GM06990 (cell line): ENCODE measurements around the gene FBXW4.

Experiments
- DNase-seq: peaks from one replicate; pipeline ENCODE4 v3.0.0-alpha.2; 2011; ENCODE audit not compliant: insufficient read length; ENCODE audit errors: extremely low read depth
- H3K27me3 ChIP-seq: replicated peaks from 2 replicates; pipeline ENCODE4 v1.6.0; 2011; ENCODE audit warnings: low read length; ENCODE audit not compliant: control insufficient read depth, insufficient read depth
- H3K36me3 ChIP-seq: 2 replicates; pipeline ENCODE4 v1.5.1; 2011; ENCODE audit warnings: low read length; ENCODE audit not compliant: control insufficient read depth, insufficient read depth
- H3K4me3 ChIP-seq: replicated peaks from 2 replicates; pipeline ENCODE4 v1.5.1; 2011; ENCODE audit warnings: low read depth, mild to moderate bottlenecking, control low read depth, low read length
- CTCF ChIP-seq: IDR thresholded peaks from 2 replicates; pipeline ENCODE4 v1.5.1; 2011; ENCODE audit warnings: low read length, control low read depth, mild to moderate bottlenecking, inconsistent platforms; ENCODE audit not compliant: insufficient read depth, poor library complexity, severe bottlenecking

FBXW4 gene

GRCh38 chr10:101615525-101616116 is 79.3 kb downstream of the FBXW4 start:
- no peaks in the 10 kb centered on the region for H3K27me3 ChIP-seq
- DNase-seq = no peak
- no peak overlapping the region for H3K4me3 ChIP-seq
- H3K36me3 ChIP-seq = peaks cover 22% of the 10 kb centered on the region
- no peak for TF ChIP-seq CTCF

- no peaks in the 10 kb centered on the region for H3K27me3 ChIP-seq
- no peak for TF ChIP-seq CTCF
- H3K4me3 ChIP-seq = no peak overlapping the region
- H3K36me3 ChIP-seq = peaks cover 22% of the 10 kb centered on the region
- no peak for DNase-seq
These were observed 80.1 kb downstream of the FBXW4 start for GRCh38 chr10:101614663-101615524.

GRCh38 chr10:101613646-101614045 is 81.3 kb downstream of the FBXW4 start:
- no peaks in the 10 kb centered on the region for H3K27me3 ChIP-seq
- peaks cover 30% of the 10 kb centered on the region for H3K36me3 ChIP-seq
- no peak overlapping the region for H3K4me3 ChIP-seq
- TF ChIP-seq CTCF = no peak
- DNase-seq = no peak

- H3K36me3 ChIP-seq = peaks cover 30% of the 10 kb centered on the region
- DNase-seq = no peak
- no peak overlapping the region for H3K4me3 ChIP-seq
- no peak for TF ChIP-seq CTCF
- H3K27me3 ChIP-seq = no peaks in the 10 kb centered on the region
These were observed 82.1 kb downstream of the FBXW4 start for GRCh38 chr10:101612872-101613271.

- H3K27me3 ChIP-seq = no peaks in the 10 kb centered on the region
- peaks cover 33% of the 10 kb centered on the region for H3K36me3 ChIP-seq
- no peak for TF ChIP-seq CTCF
- H3K4me3 ChIP-seq = no peak overlapping the region
- DNase-seq = no peak
These were observed 82.9 kb downstream of the FBXW4 start for GRCh38 chr10:101612086-101612485.
